ENCODE measurements around the gene NEU4.

NEU4 gene

GRCh38 chr2:241767464-241768250, 41.3 kb upstream of the NEU4 start:
- TF ChIP-seq POLR2AphosphoS5 (IDR thresholded peaks at IDR 0.05; ENCODE audit: low read depth, low read length) (no peak), SIN3A (IDR thresholded peaks at IDR 0.05; ENCODE audit: borderline replicate concordance, insufficient read depth, low read length) (no peak), FOXP2 (optimal IDR thresholded peaks at IDR 0.05; ENCODE audit: borderline replicate concordance, extremely low read depth, extremely low read length, insufficient read depth) (no peak), REST (IDR thresholded peaks at IDR 0.05; ENCODE audit: insufficient read depth in 1 of 2, low read depth in 2 of 2, low read length in 2 of 2) (no peak), TAF1 (IDR thresholded peaks at IDR 0.05; ENCODE audit: borderline replicate concordance, insufficient read depth, low read length) (no peak)

GRCh38 chr2:241768251-241768711, 40.7 kb upstream of the NEU4 start:
- TF ChIP-seq FOXP2 (optimal IDR thresholded peaks at IDR 0.05; ENCODE audit: borderline replicate concordance, extremely low read depth, extremely low read length, insufficient read depth) = no peak
- TF ChIP-seq REST (IDR thresholded peaks at IDR 0.05; ENCODE audit: insufficient read depth in 1 of 2, low read depth in 2 of 2, low read length in 2 of 2) = no peak
- TF ChIP-seq TAF1 (IDR thresholded peaks at IDR 0.05; ENCODE audit: borderline replicate concordance, insufficient read depth, low read length) = no peak

GRCh38 chr2:241768850-241769249, 40.1 kb upstream of the NEU4 start:
- TF ChIP-seq TAF1 (IDR thresholded peaks at IDR 0.05; ENCODE audit: borderline replicate concordance, insufficient read depth, low read length) (no peak), SIN3A (IDR thresholded peaks at IDR 0.05; ENCODE audit: borderline replicate concordance, insufficient read depth, low read length) (no peak), FOXP2 (optimal IDR thresholded peaks at IDR 0.05; ENCODE audit: borderline replicate concordance, extremely low read depth, extremely low read length, insufficient read depth) (no peak), REST (IDR thresholded peaks at IDR 0.05; ENCODE audit: insufficient read depth in 1 of 2, low read depth in 2 of 2, low read length in 2 of 2) (no peak), POLR2AphosphoS5 (IDR thresholded peaks at IDR 0.05; ENCODE audit: low read depth, low read length) (no peak)

- TF ChIP-seq TAF1 (IDR thresholded peaks at IDR 0.05; ENCODE audit: borderline replicate concordance, insufficient read depth, low read length) (no peak), SIN3A (IDR thresholded peaks at IDR 0.05; ENCODE audit: borderline replicate concordance, insufficient read depth, low read length) (no peak), REST (IDR thresholded peaks at IDR 0.05; ENCODE audit: insufficient read depth in 1 of 2, low read depth in 2 of 2, low read length in 2 of 2) (no peak), FOXP2 (optimal IDR thresholded peaks at IDR 0.05; ENCODE audit: borderline replicate concordance, extremely low read depth, extremely low read length, insufficient read depth) (no peak), POLR2AphosphoS5 (IDR thresholded peaks at IDR 0.05; ENCODE audit: low read depth, low read length) (no peak)
These were observed 39.2 kb upstream of the NEU4 start for GRCh38 chr2:241769819-241770184.

All from PFSK-1 (cell line).